DOHH2 (cell line): ENCODE measurements around the gene TIMMDC1.

ENCODE experiments used
- H3F3A ChIP-seq: fragments of 200-600 bp; sonication (generic), shearing (Covaris generic); 2 replicates; pipeline ENCODE4 v1.6.0; 2016; ENCODE audit warnings: antibody characterized with exemption, mild to moderate bottlenecking; ENCODE audit not compliant: control insufficient read depth, insufficient read depth
- H3K27ac ChIP-seq: fragments of 200-600 bp; sonication (generic); 2 replicates; pipeline ENCODE4 v1.5.1; 2014; ENCODE audit warnings: low read depth, mild to moderate bottlenecking, low read length, moderate library complexity
- H3K27me3 ChIP-seq: fragments of 200-600 bp; sonication (generic); 2 replicates; pipeline ENCODE4 v1.6.1; 2014; ENCODE audit warnings: mild to moderate bottlenecking, low read length, mixed read lengths; ENCODE audit not compliant: control insufficient read depth
- H3K36me3 ChIP-seq: fragments of 200-600 bp; sonication (generic); 2 replicates; pipeline ENCODE4 v1.6.1; 2014; ENCODE audit warnings: mild to moderate bottlenecking, low read length, moderate library complexity, mixed read lengths; ENCODE audit not compliant: control insufficient read depth
- H3K4me1 ChIP-seq: fragments of 200-600 bp; sonication (generic); 2 replicates; pipeline ENCODE4 v1.6.1; 2014; ENCODE audit warnings: mild to moderate bottlenecking, low read length, mixed read lengths; ENCODE audit not compliant: control insufficient read depth
- H3K4me2 ChIP-seq: fragments of 200-600 bp; sonication (generic); 2 replicates; pipeline ENCODE4 v1.6.0; 2014; ENCODE audit warnings: mild to moderate bottlenecking, low read length, moderate library complexity
- H3K4me3 ChIP-seq: fragments of 200-600 bp; sonication (generic); 2 replicates; pipeline ENCODE4 v1.5.1; 2014; ENCODE audit warnings: mild to moderate bottlenecking, low read length, mixed read lengths
- H3K79me2 ChIP-seq: fragments of 200-600 bp; sonication (generic); 2 replicates; pipeline ENCODE4 v1.6.1; 2014; ENCODE audit warnings: mild to moderate bottlenecking, low read length, mixed read lengths; ENCODE audit not compliant: control insufficient read depth
- H3K9me2 ChIP-seq: fragments of 200-600 bp; sonication (generic); replicated peaks from 2 replicates; pipeline ENCODE4 v1.6.1; 2014; ENCODE audit warnings: mild to moderate bottlenecking, low read length, mixed read lengths; ENCODE audit not compliant: control insufficient read depth
- H3K9me3 ChIP-seq: fragments of 200-600 bp; sonication (generic); 2 replicates; pipeline ENCODE4 v1.6.1; 2014; ENCODE audit warnings: antibody characterized with exemption, low read length, mixed read lengths; ENCODE audit not compliant: control insufficient read depth, insufficient read depth
- H4K20me1 ChIP-seq: fragments of 200-600 bp; sonication (generic); 2 replicates; pipeline ENCODE4 v1.6.0; 2014; ENCODE audit warnings: low read depth, mild to moderate bottlenecking, antibody characterized with exemption, low read length, moderate library complexity; ENCODE audit not compliant: control insufficient read depth, insufficient read depth
- EZH2phosphoT487 ChIP-seq: fragments of 200-600 bp; sonication (generic); IDR thresholded peaks from 2 replicates; pipeline ENCODE4 v1.6.1; 2017; ENCODE audit warnings: borderline replicate concordance, mild to moderate bottlenecking, antibody characterized with exemption, low read length, moderate library complexity, mixed read lengths
- TF ChIP-seq, protein P1 (sequence below): fragments of 200-600 bp; sonication (generic); IDR thresholded peaks from one replicate; pipeline ENCODE4 v1.5.1; 2014; ENCODE audit warnings: antibody characterized with exemption, mild to moderate bottlenecking, low read depth, low read length; ENCODE audit not compliant: poor library complexity, severe bottlenecking

TIMMDC1 gene

GRCh38 chr3:119542168-119542767 lies 43.9 kb downstream of the TIMMDC1 start:
- no peaks in the 10 kb centered on the region for H3K9me2 ChIP-seq
- H3K4me2 ChIP-seq, result no peak overlapping the region
- no peaks in the 10 kb centered on the region for H3K79me2 ChIP-seq
- H3K4me1 ChIP-seq, result peaks cover 39% of the 10 kb centered on the region
- peaks cover 20% of the 10 kb centered on the region for H3K36me3 ChIP-seq
- no peaks in the 10 kb centered on the region for H3K9me3 ChIP-seq
- H3K27ac ChIP-seq, result no peak overlapping the region
- H3K27me3 ChIP-seq, result no peaks in the 10 kb centered on the region
- no peak overlapping the region for H3K4me3 ChIP-seq
- TF ChIP-seq, protein P1, sequence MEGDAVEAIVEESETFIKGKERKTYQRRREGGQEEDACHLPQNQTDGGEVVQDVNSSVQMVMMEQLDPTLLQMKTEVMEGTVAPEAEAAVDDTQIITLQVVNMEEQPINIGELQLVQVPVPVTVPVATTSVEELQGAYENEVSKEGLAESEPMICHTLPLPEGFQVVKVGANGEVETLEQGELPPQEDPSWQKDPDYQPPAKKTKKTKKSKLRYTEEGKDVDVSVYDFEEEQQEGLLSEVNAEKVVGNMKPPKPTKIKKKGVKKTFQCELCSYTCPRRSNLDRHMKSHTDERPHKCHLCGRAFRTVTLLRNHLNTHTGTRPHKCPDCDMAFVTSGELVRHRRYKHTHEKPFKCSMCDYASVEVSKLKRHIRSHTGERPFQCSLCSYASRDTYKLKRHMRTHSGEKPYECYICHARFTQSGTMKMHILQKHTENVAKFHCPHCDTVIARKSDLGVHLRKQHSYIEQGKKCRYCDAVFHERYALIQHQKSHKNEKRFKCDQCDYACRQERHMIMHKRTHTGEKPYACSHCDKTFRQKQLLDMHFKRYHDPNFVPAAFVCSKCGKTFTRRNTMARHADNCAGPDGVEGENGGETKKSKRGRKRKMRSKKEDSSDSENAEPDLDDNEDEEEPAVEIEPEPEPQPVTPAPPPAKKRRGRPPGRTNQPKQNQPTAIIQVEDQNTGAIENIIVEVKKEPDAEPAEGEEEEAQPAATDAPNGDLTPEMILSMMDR, result no peak
- no peak for TF ChIP-seq EZH2phosphoT487
- H3F3A ChIP-seq, result no peaks in the 10 kb centered on the region
- H4K20me1 ChIP-seq, result no peaks in the 10 kb centered on the region

DNA sequence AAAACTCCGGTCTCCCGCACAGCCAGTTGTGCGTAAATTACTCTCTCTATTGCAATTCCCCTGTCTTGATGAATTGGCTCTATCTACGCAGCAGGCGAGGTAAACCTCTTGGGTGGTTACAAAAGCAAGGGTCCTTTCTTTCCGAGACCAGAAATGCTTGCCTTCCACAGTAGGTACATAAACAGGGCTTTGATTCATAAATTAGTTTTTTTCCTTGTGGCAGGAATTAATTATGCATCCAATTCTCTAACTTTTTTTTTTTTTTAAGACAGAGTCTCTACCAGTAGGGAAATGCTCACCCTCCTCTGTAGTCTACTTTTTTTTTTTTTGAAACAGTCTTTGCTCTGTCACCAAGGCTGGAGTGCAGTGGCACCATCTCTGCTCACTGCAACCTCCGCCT lies 44.8 kb downstream of the TIMMDC1 start:
- Histone ChIP-seq H3K4me3 (no peak overlapping the region), H3K4me1 (peaks cover 32% of the 10 kb centered on the region), H3F3A (no peaks in the 10 kb centered on the region), H3K4me2 (no peak overlapping the region), H3K9me2 (no peaks in the 10 kb centered on the region), H3K27ac (no peak overlapping the region), H3K27me3 (no peaks in the 10 kb centered on the region), H3K36me3 (peaks cover 20% of the 10 kb centered on the region), H4K20me1 (no peaks in the 10 kb centered on the region), H3K79me2 (no peaks in the 10 kb centered on the region), H3K9me3 (no peaks in the 10 kb centered on the region)
- TF ChIP-seq EZH2phosphoT487, result no peak
- TF ChIP-seq, protein P1, result no peak

- H3F3A ChIP-seq, result no peaks in the 10 kb centered on the region
- peaks cover 42% of the 10 kb centered on the region for H3K4me1 ChIP-seq
- no peaks in the 10 kb centered on the region for H4K20me1 ChIP-seq
- no peaks in the 10 kb centered on the region for H3K9me3 ChIP-seq
- H3K9me2 ChIP-seq, result no peaks in the 10 kb centered on the region
- H3K4me3 ChIP-seq, result no peak overlapping the region
- no peaks in the 10 kb centered on the region for H3K79me2 ChIP-seq
- H3K27ac ChIP-seq, result no peak overlapping the region
- H3K27me3 ChIP-seq, result no peaks in the 10 kb centered on the region
- peaks cover 22% of the 10 kb centered on the region for H3K36me3 ChIP-seq
- TF ChIP-seq EZH2phosphoT487, result no peak
- TF ChIP-seq, protein P1, result no peak
- H3K4me2 ChIP-seq, result no peak overlapping the region
Observed at GRCh38 chr3:119547227-119547626, 48.9 kb downstream of the TIMMDC1 start.
